NCI-H1930 (cell line): ENCODE measurements around the gene CCR1.
"Not testable (repeated sequence)": the region's sequence is repeated elsewhere in the genome, so short reads cannot be mapped to it uniquely, and the experiment has no call there.

Experiments used
- DNase-seq, 2 experiments: peaks; one replicate each; lab custom pipeline; 2025; lab: John Stamatoyannopoulos, UW

Gene CCR1

DNA sequence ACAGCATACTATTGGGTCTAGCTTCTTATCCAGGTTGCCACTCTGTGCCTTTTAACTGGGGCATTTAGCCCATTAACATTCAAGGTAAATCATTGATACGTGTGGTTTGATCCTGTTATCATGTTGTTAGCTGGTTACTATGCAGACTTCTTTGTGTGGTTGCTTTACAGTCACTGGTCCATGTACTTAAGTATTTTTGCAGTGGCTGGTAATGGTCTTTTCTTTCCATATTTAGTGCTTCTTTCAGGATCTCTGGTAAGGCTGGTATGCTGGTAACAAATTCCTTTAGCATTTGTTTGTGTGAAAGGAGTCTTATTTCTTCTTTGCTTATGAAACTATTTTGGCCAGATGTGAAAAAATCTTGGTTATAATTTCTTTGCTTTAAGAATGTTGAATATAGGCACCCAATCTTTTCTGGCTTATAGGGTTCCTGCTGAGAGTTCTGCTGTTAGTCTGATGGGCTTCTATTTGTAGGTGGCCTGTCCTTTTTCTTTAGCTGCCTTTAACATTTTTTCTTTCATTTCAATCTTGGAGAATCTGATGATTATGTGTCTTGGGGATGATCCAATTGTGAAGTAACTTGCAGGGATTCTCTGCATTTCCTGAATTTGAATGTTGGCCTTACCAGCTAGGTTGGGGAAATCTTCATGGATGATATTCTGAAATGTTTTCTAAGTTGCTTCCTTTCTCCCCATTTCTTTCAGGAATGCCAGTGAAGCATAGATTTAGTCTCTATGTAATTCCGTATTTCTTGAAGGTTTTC lies 39.3 kb downstream of the CCR1 start:
- DNase-seq = no peak

DNA sequence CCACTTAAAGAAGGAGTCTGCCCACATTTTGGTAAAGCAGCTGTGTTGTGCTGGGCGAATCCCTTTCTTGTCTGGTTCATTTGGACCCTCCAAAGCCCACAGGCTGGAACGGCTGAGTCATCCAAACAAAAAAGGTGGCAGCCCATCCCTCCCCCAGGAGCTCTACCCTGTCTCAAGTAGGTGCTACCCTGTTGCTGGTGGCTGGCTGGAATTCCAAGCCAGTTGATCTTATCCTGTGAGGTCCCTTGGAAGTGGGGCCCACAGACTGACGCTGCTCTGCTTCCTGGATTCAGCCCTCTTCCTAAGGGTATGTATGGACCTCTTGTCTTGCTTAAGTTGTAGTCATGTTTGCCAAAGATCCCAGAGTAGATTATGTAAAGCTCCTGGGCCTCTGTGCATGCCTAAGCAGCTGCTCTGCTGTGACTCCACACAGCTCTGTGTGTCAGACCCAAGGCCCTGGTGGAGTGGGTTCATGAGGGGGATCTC lies 44.5 kb downstream of the CCR1 start:
- no peak for DNase-seq

DNA sequence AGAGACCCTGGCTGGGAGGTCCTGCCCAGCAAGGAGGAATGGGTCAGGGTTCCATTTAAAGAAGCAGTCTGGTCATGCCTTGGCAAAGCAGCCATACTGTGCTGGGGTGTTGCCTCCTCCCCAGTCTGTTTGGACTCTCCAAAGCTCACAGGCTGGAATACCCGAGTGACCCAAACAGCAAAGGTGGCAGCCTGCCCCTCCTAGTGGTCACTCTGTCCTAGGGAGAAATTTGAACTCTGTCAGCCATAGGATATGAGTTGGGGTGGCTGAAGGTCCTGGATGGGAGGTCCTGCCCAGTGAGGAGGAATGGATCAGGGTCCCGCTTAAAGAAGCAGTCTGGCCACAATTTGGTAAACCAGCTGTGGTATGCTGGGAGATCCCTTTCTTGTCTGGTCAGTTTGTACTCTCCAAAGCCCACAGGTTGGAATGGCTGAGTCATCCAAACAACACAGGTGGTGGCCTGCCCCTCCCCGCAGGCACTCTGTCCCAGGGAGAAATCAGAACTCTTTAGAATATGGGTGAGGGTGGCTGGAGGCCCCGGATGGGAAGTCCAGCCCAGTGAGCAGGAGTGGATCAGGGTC lies 45.0 kb downstream of the CCR1 start:
- DNase-seq = no peak

DNA sequence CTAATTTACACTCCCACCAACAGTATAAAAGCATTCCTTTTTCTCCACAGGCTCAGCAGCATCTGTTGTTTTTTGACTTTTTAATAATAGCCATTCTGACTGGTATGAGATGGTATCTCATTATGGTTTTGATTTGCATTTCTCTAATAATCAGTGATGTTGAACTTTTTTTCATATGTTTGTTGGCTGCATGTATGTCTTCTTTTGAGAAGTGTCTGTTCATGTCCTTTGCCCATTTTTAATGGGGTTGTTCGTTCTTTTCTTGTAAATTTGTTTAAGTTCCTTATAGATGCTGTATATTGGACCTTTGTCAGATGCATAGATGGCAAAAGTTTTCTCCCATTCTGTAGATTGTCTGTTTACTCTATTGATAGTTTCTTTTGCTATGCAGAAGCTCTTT lies 50.4 kb downstream of the CCR1 start:
- DNase-seq = not testable (repeated sequence)

DNA sequence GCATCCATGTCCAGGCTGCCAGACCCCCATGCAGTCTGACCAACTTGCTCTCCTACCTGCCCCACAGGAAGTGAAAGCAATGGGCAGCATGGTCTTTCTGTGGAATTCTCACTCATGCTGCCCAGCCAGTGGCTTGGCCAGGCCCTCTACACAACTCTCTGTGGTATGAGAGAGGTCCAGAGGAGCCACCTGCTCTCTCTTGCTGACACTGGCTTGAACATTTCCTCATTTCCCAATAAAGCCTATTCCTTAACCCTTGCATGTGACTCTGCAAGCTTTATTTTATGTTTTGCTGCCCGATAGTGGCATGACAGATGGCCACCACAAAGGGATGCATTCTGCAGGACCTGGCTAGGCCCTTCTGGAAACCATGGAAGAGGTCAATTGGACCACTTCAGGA lies 53.8 kb downstream of the CCR1 start:
- no peak for DNase-seq
